ENCODE data around the gene INAFM2. TPM values are rescaled to one million over a fixed set of nuclear protein-coding genes. Genes with fewer than 3 reads are reported as not detected.

INAFM2 gene
- total and polyA plus RNA-seq, 9 of the 15 experiments (the other 6 are each of a cell fraction or from before 2014, with no cell fraction given): 11.8 to 43.1 (median 27.2) TPM

GRCh38 chr15:40340740-40341400, 17.4 kb downstream of the INAFM2 start, which contains the start of gene CCDC9B:
CCDC9B (minus strand) TSS chr15:40340939; CDS start chr15:40340819, 120 bp downstream.
- peak; percentile 64 for ATAC-seq
- H3K4me1 ChIP-seq (replicated peaks in 1 of 2; ENCODE audit: control insufficient read depth in 2 of 2, insufficient read depth in 2 of 2, low read length in 2 of 2): peaks cover 7 to 46% of the 10 kb centered on the region in 2 experiments
- TF ChIP-seq ZNF551 (CRISPR knock-in tag; IDR thresholded peaks at IDR 0.05): no peak
- no peak for TF ChIP-seq GABPB2 (CRISPR knock-in tag; conservative IDR thresholded peaks at IDR 0.05)
- peak; percentile 57 for TF ChIP-seq CXXC5 (CRISPR knock-in tag; IDR thresholded peaks at IDR 0.05)
- no peak for TF ChIP-seq ETV6 (IDR thresholded peaks at IDR 0.05; ENCODE audit: borderline replicate concordance in 1 of 2, low read depth in 2 of 2, low read length in 1 of 2)
- no peak for TF ChIP-seq ETV6 (CRISPR knock-in tag; IDR thresholded peaks at IDR 0.05; ENCODE audit: borderline replicate concordance)
- TF ChIP-seq PHF8 (IDR thresholded peaks at IDR 0.05; ENCODE audit: borderline replicate concordance, low read length): peak; percentile 35; the same call in 1 of the 2 replicates
- TF ChIP-seq ZBED1 (IDR thresholded peaks at IDR 0.05): no peak
- TF ChIP-seq NFIX (CRISPR knock-in tag; IDR thresholded peaks at IDR 0.05; ENCODE audit: low read depth): no peak
- no peak for TF ChIP-seq MITF (IDR thresholded peaks at IDR 0.05)
- no peak for TF ChIP-seq SRSF3 (IDR thresholded peaks at IDR 0.05; ENCODE audit: insufficient read depth, low read length)
- TF ChIP-seq CREM (IDR thresholded peaks at IDR 0.05; ENCODE audit: low read depth): peak; percentile 17; the same call in 1 of the 2 replicates
- no peak for TF ChIP-seq ZNF12 (CRISPR knock-in tag; IDR thresholded peaks at IDR 0.05)
- TF ChIP-seq, protein P1, sequence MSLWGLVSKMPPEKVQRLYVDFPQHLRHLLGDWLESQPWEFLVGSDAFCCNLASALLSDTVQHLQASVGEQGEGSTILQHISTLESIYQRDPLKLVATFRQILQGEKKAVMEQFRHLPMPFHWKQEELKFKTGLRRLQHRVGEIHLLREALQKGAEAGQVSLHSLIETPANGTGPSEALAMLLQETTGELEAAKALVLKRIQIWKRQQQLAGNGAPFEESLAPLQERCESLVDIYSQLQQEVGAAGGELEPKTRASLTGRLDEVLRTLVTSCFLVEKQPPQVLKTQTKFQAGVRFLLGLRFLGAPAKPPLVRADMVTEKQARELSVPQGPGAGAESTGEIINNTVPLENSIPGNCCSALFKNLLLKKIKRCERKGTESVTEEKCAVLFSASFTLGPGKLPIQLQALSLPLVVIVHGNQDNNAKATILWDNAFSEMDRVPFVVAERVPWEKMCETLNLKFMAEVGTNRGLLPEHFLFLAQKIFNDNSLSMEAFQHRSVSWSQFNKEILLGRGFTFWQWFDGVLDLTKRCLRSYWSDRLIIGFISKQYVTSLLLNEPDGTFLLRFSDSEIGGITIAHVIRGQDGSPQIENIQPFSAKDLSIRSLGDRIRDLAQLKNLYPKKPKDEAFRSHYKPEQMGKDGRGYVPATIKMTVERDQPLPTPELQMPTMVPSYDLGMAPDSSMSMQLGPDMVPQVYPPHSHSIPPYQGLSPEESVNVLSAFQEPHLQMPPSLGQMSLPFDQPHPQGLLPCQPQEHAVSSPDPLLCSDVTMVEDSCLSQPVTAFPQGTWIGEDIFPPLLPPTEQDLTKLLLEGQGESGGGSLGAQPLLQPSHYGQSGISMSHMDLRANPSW (CRISPR knock-in tag; IDR thresholded peaks at IDR 0.05): no peak
- no peak for TF ChIP-seq TCFL5 (CRISPR knock-in tag; conservative IDR thresholded peaks at IDR 0.05)
- TF ChIP-seq ZNF384 (IDR thresholded peaks at IDR 0.05; ENCODE audit: low read depth, low read length): no peak
- no peak for TF ChIP-seq ZNF224 (CRISPR knock-in tag; IDR thresholded peaks at IDR 0.05)
- no peak for TF ChIP-seq ELF2 (CRISPR knock-in tag; IDR thresholded peaks at IDR 0.05)
- TF ChIP-seq RAD51 (IDR thresholded peaks at IDR 0.05; ENCODE audit: borderline replicate concordance, low read depth): no peak
- no peak for TF ChIP-seq TARDBP (IDR thresholded peaks at IDR 0.05)

More at GRCh38 chr15:40340740-40341400, 17.4 kb downstream of the INAFM2 start, which contains the start of gene CCDC9B:
- in situ Hi-C loops (cut with MboI) (loop anchor here (10.0 kb wide), 1 partner anchor 544 kb away; no protein-coding TSS in a partner anchor), intact Hi-C loops (cut with micrococcal nuclease) (no loop called here)
- 16% methylated on average over 17 of the region's 17 CpGs for WGBS (ENCODE audit: insufficient coverage, low coverage, missing lambda C conversion rate)
- no TSS peak for BruUV-seq (replicated peaks)
- no peaks in the 10 kb centered on the region for H3K27me3 ChIP-seq (ENCODE audit: control insufficient read depth in 2 of 2, insufficient read depth in 2 of 2, low read length in 2 of 2)
- DNase-seq (ENCODE audit: extremely low read depth in 1 of 4, low spot score in 3 of 4): peak; percentile 61 to 73 (median 67)
- peaks cover 6% of the 10 kb centered on the region; the same call in 1 of the 2 replicates for H4K20me1 ChIP-seq (replicated peaks; ENCODE audit: control insufficient read depth, insufficient read depth, low read length)
- FAIRE-seq: peak; percentile 44
- no peaks in the 10 kb centered on the region for H3K36me3 ChIP-seq (ENCODE audit: control insufficient read depth, insufficient read depth, low read length)
- ChIA-PET POLR2A (interaction anchor here (0.6 to 4.8 kb wide), 5 partner anchors 9 to 129 kb away, joined by 3 to 30 read pairs (median 3); partner anchors contain the start of gene INAFM2), CTCF (ENCODE audit: low intra/inter-chr PET ratio) (interaction anchor here (0.6 to 0.7 kb wide), 2 partner anchors 62 to 660 kb away, joined by 3 to 4 read pairs; no protein-coding TSS in a partner anchor)
- no peak within 1 kb of the TSS for H3K4me3 ChIP-seq
- H3K27ac ChIP-seq (ENCODE audit: extremely low read depth, low read depth, low read length): no peak within 1 kb of the TSS
- H3K4me2 ChIP-seq (ENCODE audit: insufficient read depth, low read length): no peak within 1 kb of the TSS; the same call in 1 of the 2 replicates
- no peaks in the 10 kb centered on the region for H3K79me2 ChIP-seq (ENCODE audit: control insufficient read depth, insufficient read depth, low read length)
- H3K9me1 ChIP-seq (ENCODE audit: control insufficient read depth, insufficient read depth, low read length): no peaks in the 10 kb centered on the region
- H3K9ac ChIP-seq (ENCODE audit: insufficient read depth in 1 of 2, low read depth in 2 of 2, low read length in 2 of 2): peak within 1 kb of the TSS in 1 of 2 experiments; percentile 90; a peak in 3 of 4 replicates
- peak within 1 kb of the TSS; percentile 40 for H2AFZ ChIP-seq (ENCODE audit: low read depth, low read length)
- no peaks in the 10 kb centered on the region for H3K9me3 ChIP-seq (replicated peaks; ENCODE audit: control insufficient read depth, insufficient read depth, low read depth, low read length)

All from K562 (cell line).